Peyer's patch (tissue), 4 donors: ENCODE measurements around the gene LRRC26. TPM values are rescaled to one million over a fixed set of nuclear protein-coding genes. Genes with fewer than 3 reads are reported as not detected.

Source experiments
- DNase-seq, 3 donors: peaks; one replicate each; pipeline ENCODE4 v3.0.0-alpha.2; 2017 to 2019
- H3K27ac ChIP-seq, 4 donors: fragments of 200-600 bp; sonication (generic); one replicate each; pipeline ENCODE4 v1.5.1; 2016 to 2019
- H3K27me3 ChIP-seq, 2 donors: fragments of 200-600 bp; sonication (generic); one replicate each; pipeline ENCODE4 v1.5.1; 2019
- H3K36me3 ChIP-seq, 3 donors: fragments of 200-600 bp; sonication (generic); one replicate each; pipeline ENCODE4 v1.5.1; 2016 to 2019
- H3K4me1 ChIP-seq, 4 donors: fragments of 200-600 bp; sonication (generic); one replicate each; pipeline ENCODE4 v1.5.1; 2016 to 2019
- H3K4me3 ChIP-seq, 4 donors: fragments of 200-600 bp; sonication (generic); 1 replicate in 3 of 4; 2 replicates in 1 of 4; pipeline ENCODE4 v1.5.1; 2016 to 2019; ENCODE audit warnings: mild to moderate bottlenecking in 1 of 4
- H3K9me3 ChIP-seq, 4 donors: fragments of 200-600 bp; sonication (generic); one replicate each; pipeline ENCODE4 v1.5.1; 2016 to 2019; ENCODE audit warnings: mild to moderate bottlenecking in 1 of 4
- CTCF ChIP-seq, 6 experiments: fragments of 450-650 bp in 4 of 6; fragments of 200-600 bp in 2 of 6; sonication (generic) in 1 of 6; IDR thresholded peaks; one replicate each; pipeline ENCODE4 v1.5.1; 2017 to 2019; ENCODE audit warnings: antibody characterized with exemption in 6 of 6, mild to moderate bottlenecking in 3 of 6, moderate library complexity in 1 of 6
- POLR2A ChIP-seq, 2 donors: fragments of 450-650 bp; IDR thresholded peaks; one replicate each; pipeline ENCODE4 v1.5.1; 2017; ENCODE audit warnings: antibody characterized with exemption in 2 of 2, mild to moderate bottlenecking in 2 of 2, moderate library complexity in 2 of 2
- total RNA-seq, 4 donors: library from RNA; depleted of rRNA; stranded (reverse); fragments of >200 nt; gene quantifications; one replicate each; pipeline ENCODE4 v1.1.0, GENCODE V29; 2016

The LRRC26 gene
- total RNA-seq, 4 donors from 2014 or later = 14.5 to 45.7 (median 34.1) TPM

GRCh38 chr9:137192859-137193258 lies 23.0 kb upstream of the LRRC26 start:
- H3K36me3 ChIP-seq = peaks cover 0 to 31% (median 0%) of the 10 kb centered on the region in 3 donors
- H3K27me3 ChIP-seq = no peaks in the 10 kb centered on the region
- H3K4me1 ChIP-seq = peaks cover 5 to 56% (median 11%) of the 10 kb centered on the region in 4 donors
- no peak for TF ChIP-seq CTCF (IDR thresholded peaks at IDR 0.05)
- TF ChIP-seq POLR2A (IDR thresholded peaks at IDR 0.05) = no peak
- DNase-seq = no peak
- H3K27ac ChIP-seq = no peak overlapping the region
- no peak overlapping the region for H3K4me3 ChIP-seq
- no peaks in the 10 kb centered on the region for H3K9me3 ChIP-seq

- no peak for TF ChIP-seq POLR2A (IDR thresholded peaks at IDR 0.05)
- no peak for TF ChIP-seq CTCF (IDR thresholded peaks at IDR 0.05)
- H3K4me1 ChIP-seq = peaks cover 8 to 61% (median 15%) of the 10 kb centered on the region in 4 donors
Measured at GRCh38 chr9:137192448-137192780, 22.6 kb upstream of the LRRC26 start.

GRCh38 chr9:137191691-137192447 lies 22.0 kb upstream of the LRRC26 start:
- no peaks in the 10 kb centered on the region for H3K27me3 ChIP-seq
- H3K9me3 ChIP-seq = no peaks in the 10 kb centered on the region
- H3K36me3 ChIP-seq = peaks cover 0 to 35% (median 0%) of the 10 kb centered on the region in 3 donors
- no peak overlapping the region for H3K4me3 ChIP-seq
- DNase-seq = no peak
- H3K4me1 ChIP-seq = peaks cover 12 to 64% (median 20%) of the 10 kb centered on the region in 4 donors
- TF ChIP-seq POLR2A (IDR thresholded peaks at IDR 0.05) = no peak
- no peak for TF ChIP-seq CTCF (IDR thresholded peaks at IDR 0.05)
- no peak overlapping the region for H3K27ac ChIP-seq

More at GRCh38 chr9:137192448-137192780, 22.6 kb upstream of the LRRC26 start:
- no peak for DNase-seq
- H3K36me3 ChIP-seq = peaks cover 0 to 31% (median 0%) of the 10 kb centered on the region in 3 donors
- no peaks in the 10 kb centered on the region for H3K27me3 ChIP-seq
- H3K4me3 ChIP-seq = no peak overlapping the region
- H3K9me3 ChIP-seq = no peaks in the 10 kb centered on the region
- H3K27ac ChIP-seq = no peak overlapping the region

GRCh38 chr9:137191245-137191644 lies 21.4 kb upstream of the LRRC26 start:
- Histone ChIP-seq H3K9me3 (no peaks in the 10 kb centered on the region), H3K36me3 (peaks cover 0 to 38% (median 0%) of the 10 kb centered on the region in 3 donors), H3K4me3 (no peak overlapping the region), H3K27ac (no peak overlapping the region), H3K4me1 (peaks cover 12 to 66% (median 22%) of the 10 kb centered on the region in 4 donors), H3K27me3 (no peaks in the 10 kb centered on the region)
- DNase-seq = no peak
- no peak for TF ChIP-seq POLR2A (IDR thresholded peaks at IDR 0.05)
- TF ChIP-seq CTCF (IDR thresholded peaks at IDR 0.05) = no peak

- Histone ChIP-seq H3K27me3 (no peaks in the 10 kb centered on the region), H3K27ac (peak overlapping the region in 3 of 4 donors; percentile 94 to 97 (median 97)), H3K36me3 (peaks cover 0 to 46% (median 0%) of the 10 kb centered on the region in 3 donors), H3K9me3 (no peaks in the 10 kb centered on the region), H3K4me3 (peak overlapping the region in 2 of 4 donors; percentile 79 to 98), H3K4me1 (peaks cover 12 to 72% (median 26%) of the 10 kb centered on the region in 4 donors)
- peak in 3 of 6 experiments; percentile 38 to 48 (median 38) for TF ChIP-seq CTCF (IDR thresholded peaks at IDR 0.05)
- no peak for TF ChIP-seq POLR2A (IDR thresholded peaks at IDR 0.05)
- no peak for DNase-seq
Measured at GRCh38 chr9:137190315-137190856, 20.5 kb upstream of the LRRC26 start.
